MCF 10A (cell line): ENCODE data around the gene NIPBL. TPM values are rescaled to one million over a fixed set of nuclear protein-coding genes. Genes with fewer than 3 reads are reported as not detected.

Source experiments
- Bru-seq: library from RNA; stranded (reverse); fragments of 400-500 nt; gene quantifications from one replicate; lab custom pipeline; 2021; lab: Mats Ljungman, UMichigan
- BruChase-seq, 2 experiments: library from RNA; stranded (reverse); fragments of 400-500 nt; gene quantifications; one replicate each; lab custom pipeline; 2021; lab: Mats Ljungman, UMichigan
- BruUV-seq: library from RNA; stranded (reverse); fragments of 400-500 nt; replicated peaks from 2 replicates; lab custom pipeline; 2021; lab: Mats Ljungman, UMichigan
- CTCF ChIA-PET: fragments of 300-600 bp; sonication (Branson Sonifier 250); formaldehyde crosslinking; extraction: SDS; loops from one replicate; lab custom pipeline; 2021; ENCODE audit warnings: antibody characterized with exemption, inconsistent platforms; lab: Yijun Ruan, JAX
- POLR2A ChIA-PET: fragments of 300-600, 350-650 bp; sonication (Branson Sonifier 250); formaldehyde crosslinking; extraction: SDS; loops from one replicate; lab custom pipeline; 2020; ENCODE audit warnings: antibody characterized with exemption, inconsistent platforms; lab: Yijun Ruan, JAX
- DNase-seq: peaks from one replicate; pipeline ENCODE4 v3.0.0-alpha.2; 2018; ENCODE audit not compliant: unreplicated experiment
- H3K27ac Mint-ChIP-seq: one replicate; pipeline ENCODE4 v1.8.0; 2022; ENCODE audit warnings: mild to moderate bottlenecking, low read depth, mixed read lengths; ENCODE audit not compliant: unreplicated experiment
- H3K27me3 Mint-ChIP-seq: one replicate; pipeline ENCODE4 v1.8.0; 2022; ENCODE audit warnings: mixed read lengths; ENCODE audit not compliant: insufficient read depth, unreplicated experiment
- H3K36me3 Mint-ChIP-seq: one replicate; pipeline ENCODE4 v1.8.0; 2022; ENCODE audit warnings: mild to moderate bottlenecking, moderate library complexity, mixed read lengths; ENCODE audit not compliant: insufficient read depth, unreplicated experiment
- H3K4me1 Mint-ChIP-seq: one replicate; pipeline ENCODE4 v1.8.0; 2022; ENCODE audit warnings: mixed read lengths; ENCODE audit not compliant: insufficient read depth, unreplicated experiment
- H3K4me3 Mint-ChIP-seq: one replicate; pipeline ENCODE4 v1.8.0; 2022; ENCODE audit warnings: mild to moderate bottlenecking, moderate library complexity, mixed read lengths; ENCODE audit not compliant: unreplicated experiment
- H3K9me3 Mint-ChIP-seq: one replicate; pipeline ENCODE4 v1.8.0; 2022; ENCODE audit warnings: mixed read lengths; ENCODE audit not compliant: unreplicated experiment
- CTCF ChIP-seq: fragments of 200-600 bp; IDR thresholded peaks from one replicate; pipeline ENCODE4 v1.8.0; 2022; ENCODE audit warnings: antibody characterized with exemption, mild to moderate bottlenecking; ENCODE audit not compliant: unreplicated experiment
- intact Hi-C: fragments of 100-400 bp; cut with micrococcal nuclease; formaldehyde crosslinking; loops from 2 replicates; pipeline ENCODE4 v1.14.1; 2022
- long read RNA-seq: library from polyadenylated mRNA; stranded (forward); transcript quantifications from one replicate; pipeline ENCODE4 v2.0.0, GENCODE V29; 2022
- total RNA-seq: library from RNA; stranded (reverse); gene quantifications from 2 replicates; pipeline ENCODE4 v1.2.3, GENCODE V29; 2022

NIPBL gene, protein sequence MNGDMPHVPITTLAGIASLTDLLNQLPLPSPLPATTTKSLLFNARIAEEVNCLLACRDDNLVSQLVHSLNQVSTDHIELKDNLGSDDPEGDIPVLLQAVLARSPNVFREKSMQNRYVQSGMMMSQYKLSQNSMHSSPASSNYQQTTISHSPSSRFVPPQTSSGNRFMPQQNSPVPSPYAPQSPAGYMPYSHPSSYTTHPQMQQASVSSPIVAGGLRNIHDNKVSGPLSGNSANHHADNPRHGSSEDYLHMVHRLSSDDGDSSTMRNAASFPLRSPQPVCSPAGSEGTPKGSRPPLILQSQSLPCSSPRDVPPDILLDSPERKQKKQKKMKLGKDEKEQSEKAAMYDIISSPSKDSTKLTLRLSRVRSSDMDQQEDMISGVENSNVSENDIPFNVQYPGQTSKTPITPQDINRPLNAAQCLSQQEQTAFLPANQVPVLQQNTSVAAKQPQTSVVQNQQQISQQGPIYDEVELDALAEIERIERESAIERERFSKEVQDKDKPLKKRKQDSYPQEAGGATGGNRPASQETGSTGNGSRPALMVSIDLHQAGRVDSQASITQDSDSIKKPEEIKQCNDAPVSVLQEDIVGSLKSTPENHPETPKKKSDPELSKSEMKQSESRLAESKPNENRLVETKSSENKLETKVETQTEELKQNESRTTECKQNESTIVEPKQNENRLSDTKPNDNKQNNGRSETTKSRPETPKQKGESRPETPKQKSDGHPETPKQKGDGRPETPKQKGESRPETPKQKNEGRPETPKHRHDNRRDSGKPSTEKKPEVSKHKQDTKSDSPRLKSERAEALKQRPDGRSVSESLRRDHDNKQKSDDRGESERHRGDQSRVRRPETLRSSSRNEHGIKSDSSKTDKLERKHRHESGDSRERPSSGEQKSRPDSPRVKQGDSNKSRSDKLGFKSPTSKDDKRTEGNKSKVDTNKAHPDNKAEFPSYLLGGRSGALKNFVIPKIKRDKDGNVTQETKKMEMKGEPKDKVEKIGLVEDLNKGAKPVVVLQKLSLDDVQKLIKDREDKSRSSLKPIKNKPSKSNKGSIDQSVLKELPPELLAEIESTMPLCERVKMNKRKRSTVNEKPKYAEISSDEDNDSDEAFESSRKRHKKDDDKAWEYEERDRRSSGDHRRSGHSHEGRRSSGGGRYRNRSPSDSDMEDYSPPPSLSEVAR (N-terminal part only)
- total RNA-seq = 46.2 and 51.0 TPM in 2 replicates
- Bru-seq, nascent RNA = percentile 91 among the genes with signal in this experiment
- percentile 85 among the genes with signal in this experiment for BruChase-seq, experiment 1, labeled RNA remaining after a 6-hour chase
- percentile 88 among the genes with signal in this experiment for BruChase-seq, experiment 2, labeled RNA remaining after a 2-hour chase
- long read RNA-seq, partial matches to known transcripts = 7 of 9 reads
- long read RNA-seq, other reads (novel, unspliced or antisense) = 2 of 9 reads

GRCh38 chr5:36876299-36876964 is at the start of gene NIPBL:
TSS of gene NIPBL (plus strand) at chr5:36876769. CDS start at chr5:36953697, 76,928 bp downstream.
- no TSS peak for BruUV-seq
- POLR2A ChIA-PET = interaction anchor here (0.6 to 6.2 kb wide), 20 partner anchors 9 to 1947 kb away, joined by 3 to 79 read pairs (median 4); partner anchors contain the start of genes DNAJC21 and NADK2
- peak within 1 kb of the TSS; percentile 93 for H3K4me3 Mint-ChIP-seq
- H3K4me1 Mint-ChIP-seq = peaks cover 22% of the 10 kb centered on the region
- intact Hi-C loops = no loop called here
- H3K36me3 Mint-ChIP-seq = no peaks in the 10 kb centered on the region
- H3K9me3 Mint-ChIP-seq = no peaks in the 10 kb centered on the region
- no peak for TF ChIP-seq CTCF
- CTCF ChIA-PET = interaction anchor here (0.6 to 1.6 kb wide), 9 partner anchors 8 to 502 kb away, joined by 3 to 5 read pairs (median 3); no protein-coding TSS in a partner anchor
- H3K27ac Mint-ChIP-seq = peak within 1 kb of the TSS; percentile 97
- no peaks in the 10 kb centered on the region for H3K27me3 Mint-ChIP-seq
- DNase-seq = peak; percentile 97

DNA sequence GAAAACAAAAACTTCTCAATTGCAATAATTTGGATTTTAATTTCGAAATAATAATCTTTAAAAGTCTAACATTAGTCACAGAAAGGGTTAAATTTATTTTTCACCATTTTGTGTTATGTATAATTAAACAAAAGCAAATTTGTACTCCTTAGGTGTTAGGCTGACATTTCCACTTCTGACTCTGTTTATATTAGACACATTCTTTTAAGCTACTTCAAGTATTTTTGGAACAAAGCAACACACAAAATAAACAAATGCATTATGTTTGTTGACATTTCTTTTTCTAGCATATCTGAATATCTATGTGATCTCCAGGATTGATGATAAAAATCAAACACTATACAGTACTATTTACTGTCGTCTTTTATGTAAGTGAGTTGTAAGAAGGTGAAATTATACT is 44.3 kb upstream of the NIPBL start:
- Mint-ChIP-seq H3K4me1 (no peaks in the 10 kb centered on the region), H3K36me3 (no peaks in the 10 kb centered on the region), H3K4me3 (no peak overlapping the region), H3K27me3 (peaks cover 21% of the 10 kb centered on the region), H3K9me3 (no peaks in the 10 kb centered on the region), H3K27ac (no peak overlapping the region)
- no peak for DNase-seq
- POLR2A ChIA-PET = interaction anchor here (0.6 kb wide), 1 partner anchor 1978 kb away, joined by 4 read pairs; no protein-coding TSS in a partner anchor
- BruUV-seq = no TSS peak
- TF ChIP-seq CTCF = no peak
- CTCF ChIA-PET = interaction anchor here (0.8 to 1.0 kb wide), 2 partner anchors 35 to 554 kb away, joined by 3 read pairs; no protein-coding TSS in a partner anchor
- intact Hi-C loops = no loop called here

- intact Hi-C loops = no loop called here
- Mint-ChIP-seq H3K27me3 (peaks cover 33% of the 10 kb centered on the region), H3K27ac (no peak overlapping the region), H3K4me1 (no peaks in the 10 kb centered on the region), H3K4me3 (no peak overlapping the region), H3K36me3 (no peaks in the 10 kb centered on the region), H3K9me3 (peaks cover 5% of the 10 kb centered on the region)
- POLR2A ChIA-PET = interaction anchor here (1.1 kb wide), 1 partner anchor 17 kb away, joined by 3 read pairs; no protein-coding TSS in a partner anchor
- no TSS peak for BruUV-seq
- DNase-seq = no peak
- TF ChIP-seq CTCF = no peak
- CTCF ChIA-PET = no interaction called here
Measured at GRCh38 chr5:36836831-36837230, 39.7 kb upstream of the NIPBL start.
